Measurements from ENCODE around the gene EIF4H. TPM values are rescaled to one million over a fixed set of nuclear protein-coding genes. Genes with fewer than 3 reads are reported as not detected.

Gene EIF4H
- total and polyA plus RNA-seq, 2 of the 8 experiments (the other 6 are each of a cell fraction or from before 2014, with no cell fraction given): 323 to 382 TPM

- TF ChIP-seq EZH2 (IDR thresholded peaks at IDR 0.05; ENCODE audit: low read depth, low read length, severe bottlenecking): no peak
- no peak for TF ChIP-seq TAF1 (IDR thresholded peaks at IDR 0.05; ENCODE audit: low read depth, low read length)
- no peak for TF ChIP-seq TEAD4 (IDR thresholded peaks at IDR 0.05; ENCODE audit: low read depth, low read length)
Measured at GRCh38 chr7:74221713-74222112, 47.6 kb downstream of the EIF4H start (continued).

Data from H1 (cell line).